Astrocyte of the cerebellum (primary cell): Measurements from ENCODE around the gene LDLRAP1.
"Not testable (repeated sequence)": the region's sequence is repeated elsewhere in the genome, so short reads cannot be mapped to it uniquely, and the experiment has no call there.

Experiments
- DNase-seq: peaks from one replicate; pipeline ENCODE4 v3.0.0-alpha.2; 2011; ENCODE audit warnings: low read depth
- H3K4me3 ChIP-seq: 2 replicates; pipeline ENCODE4 v1.5.1; 2011; ENCODE audit warnings: mild to moderate bottlenecking, low read depth, low read length, moderate library complexity
- CTCF ChIP-seq: IDR thresholded peaks from 2 replicates; pipeline ENCODE4 v1.5.1; 2012; ENCODE audit warnings: low read length, low read depth, moderate library complexity, mild to moderate bottlenecking; ENCODE audit errors: missing control alignments
- in situ Hi-C: cut with HindIII; loops from 2 replicates; pipeline ENCODE4 v1.10.0; 2017; ENCODE audit warnings: low sequenced_read_pairs

The LDLRAP1 gene

DNA sequence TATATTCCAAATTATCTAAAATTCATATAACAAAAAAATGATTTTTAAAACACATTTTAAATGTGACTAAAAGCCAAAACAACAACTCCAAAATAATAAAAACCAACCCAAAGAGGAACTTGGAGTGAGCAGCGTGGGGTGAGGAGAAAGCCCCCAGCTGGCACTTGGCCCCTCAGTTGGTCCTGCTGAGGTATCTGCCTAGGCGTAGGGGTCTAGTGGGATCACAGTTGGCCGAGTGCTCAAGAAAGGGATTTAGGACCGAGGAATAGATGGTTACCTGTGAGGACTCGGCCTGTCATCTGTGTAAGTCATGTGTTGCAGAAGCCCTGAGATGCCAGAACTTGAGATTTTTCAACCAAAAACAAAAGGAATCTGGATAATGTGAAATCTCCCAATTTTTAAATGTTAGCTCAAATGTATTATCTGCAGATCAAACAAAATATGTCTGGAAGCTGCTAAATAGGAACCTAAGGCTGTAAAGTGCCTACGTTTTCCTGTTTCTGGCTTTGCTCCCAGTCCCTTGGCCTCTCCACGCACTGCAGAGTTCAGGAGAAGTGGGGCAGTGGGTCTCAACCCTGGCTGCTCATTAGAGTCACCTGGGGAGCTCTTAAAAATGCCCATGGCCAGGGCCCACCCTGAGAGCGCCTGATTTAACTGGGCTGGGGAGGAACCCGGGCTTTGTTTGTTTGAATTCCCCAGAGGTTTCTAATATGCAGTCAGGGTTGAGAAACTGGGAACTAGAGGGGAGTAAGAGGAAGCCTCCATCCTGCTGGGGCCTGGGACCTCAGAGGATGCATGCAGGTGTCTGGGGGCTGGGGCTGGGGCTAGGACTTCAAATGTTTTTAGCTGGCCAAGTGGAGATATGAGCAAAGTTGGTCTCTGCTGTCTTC lies 38.5 kb upstream of the LDLRAP1 start:
- no peak overlapping the region for H3K4me3 ChIP-seq
- no peak for TF ChIP-seq CTCF
- DNase-seq: no peak
- in situ Hi-C loops: no loop called here

- TF ChIP-seq CTCF: no peak
- in situ Hi-C loops: no loop called here
- DNase-seq: no peak
- no peak overlapping the region for H3K4me3 ChIP-seq
Observed at GRCh38 chr1:25505656-25506385, 37.6 kb upstream of the LDLRAP1 start.

GRCh38 chr1:25506566-25507463 lies 36.6 kb upstream of the LDLRAP1 start:
- DNase-seq, in situ Hi-C loops, H3K4me3 ChIP-seq: not testable (repeated sequence)

DNA sequence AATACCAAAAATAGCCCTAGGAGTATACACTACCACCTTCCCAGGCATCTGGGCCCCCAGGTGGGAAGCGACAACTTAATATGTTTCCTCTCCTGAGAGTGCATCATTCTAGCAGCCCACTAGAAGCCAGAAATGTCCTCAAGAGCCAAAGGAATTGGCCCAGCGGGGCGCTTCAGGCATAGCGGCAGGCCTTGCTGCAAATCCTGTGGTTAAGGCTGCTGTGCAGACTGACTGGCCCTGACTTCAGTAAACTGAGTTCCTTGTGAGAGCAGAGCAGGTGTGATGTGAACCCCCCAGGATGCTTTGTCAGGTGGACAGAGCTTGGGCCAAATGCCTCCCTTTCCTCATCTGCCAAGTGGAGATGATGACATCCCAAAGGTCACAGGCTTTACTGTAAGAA lies 29.7 kb upstream of the LDLRAP1 start:
- DNase-seq: no peak
- in situ Hi-C loops: no loop called here
- TF ChIP-seq CTCF: no peak
- no peak overlapping the region for H3K4me3 ChIP-seq

DNA sequence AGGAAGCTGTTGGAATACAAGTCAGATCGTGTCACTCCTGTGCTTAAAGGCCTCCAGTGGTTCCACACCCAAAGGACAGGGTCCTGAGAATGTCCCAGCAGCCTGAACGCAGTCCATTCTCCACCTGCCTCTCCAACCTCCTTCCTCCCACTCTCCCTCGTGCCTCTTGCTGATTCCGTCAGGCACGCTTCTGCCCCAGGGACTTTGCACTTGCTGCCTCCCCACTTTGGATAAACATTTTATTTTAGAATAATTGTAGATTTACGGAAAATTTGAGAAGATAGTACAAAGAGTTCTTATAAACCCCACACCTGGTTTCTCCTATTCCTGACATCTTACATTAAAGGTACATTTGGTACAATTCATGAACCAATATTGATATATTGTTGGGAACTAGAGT lies 28.4 kb upstream of the LDLRAP1 start:
- TF ChIP-seq CTCF: no peak
- H3K4me3 ChIP-seq: no peak overlapping the region
- in situ Hi-C loops: no loop called here
- no peak for DNase-seq

- H3K4me3 ChIP-seq: no peak overlapping the region
- DNase-seq: no peak
- no peak for TF ChIP-seq CTCF
- in situ Hi-C loops: no loop called here
Observed at GRCh38 chr1:25516686-25517085, 26.7 kb upstream of the LDLRAP1 start.
